NCI-H82 (cell line): ENCODE results near the gene CPSF2.

Experiments
- DNase-seq: peaks from one replicate; lab custom pipeline; 2025; lab: John Stamatoyannopoulos, UW

The CPSF2 gene

GRCh38 chr14:92121670-92122350, at the start of gene CPSF2, which contains the start of gene NDUFB1:
CPSF2 (plus strand) TSS chr14:92121969; CDS start chr14:92130985, 9,016 bp downstream.
NDUFB1 (minus strand) TSS chr14:92121706; CDS start chr14:92117637, 4,069 bp downstream.
- DNase-seq = peak; percentile 85

GRCh38 chr14:92074555-92074954, 47.2 kb upstream of the CPSF2 start:
- DNase-seq = no peak

GRCh38 chr14:92088494-92088893, 33.3 kb upstream of the CPSF2 start:
- no peak for DNase-seq

GRCh38 chr14:92093320-92093719, 28.4 kb upstream of the CPSF2 start:
- DNase-seq = peak; percentile 11

GRCh38 chr14:92099802-92100201, 22.0 kb upstream of the CPSF2 start:
- DNase-seq = no peak

- DNase-seq = no peak
Measured at GRCh38 chr14:92103363-92103989, 18.3 kb upstream of the CPSF2 start.

GRCh38 chr14:92105073-92105892, 16.5 kb upstream of the CPSF2 start:
- no peak for DNase-seq

- DNase-seq = no peak
Measured at GRCh38 chr14:92105893-92106142, 16.0 kb upstream of the CPSF2 start.

- DNase-seq = peak; percentile 98
Measured at GRCh38 chr14:92106143-92106926, 15.4 kb upstream of the CPSF2 start, which contains the start of gene ATXN3. ATXN3 (minus strand) TSS chr14:92106582; CDS start chr14:92106552, 30 bp downstream.

GRCh38 chr14:92108345-92109254, 13.2 kb upstream of the CPSF2 start:
- DNase-seq = no peak

GRCh38 chr14:92109490-92109889, 12.3 kb upstream of the CPSF2 start:
- no peak for DNase-seq

GRCh38 chr14:92121207-92121669, 531 bp upstream of the CPSF2 start:
- DNase-seq = peak; percentile 38

- DNase-seq = peak; percentile 58
Measured at GRCh38 chr14:92122351-92122677, 545 bp downstream of the CPSF2 start.

- DNase-seq = no peak
Measured at GRCh38 chr14:92122761-92123160, 992 bp downstream of the CPSF2 start.

GRCh38 chr14:92134456-92134855, 12.7 kb downstream of the CPSF2 start:
- no peak for DNase-seq

- peak; percentile 47 for DNase-seq
Measured at GRCh38 chr14:92135269-92135668, 13.5 kb downstream of the CPSF2 start.

- DNase-seq = no peak
Measured at GRCh38 chr14:92143309-92143708, 21.5 kb downstream of the CPSF2 start.

- DNase-seq = no peak
Measured at GRCh38 chr14:92143962-92144361, 22.2 kb downstream of the CPSF2 start.

GRCh38 chr14:92144708-92145107, 22.9 kb downstream of the CPSF2 start:
- no peak for DNase-seq

- no peak for DNase-seq
Measured at GRCh38 chr14:92153581-92153980, 31.8 kb downstream of the CPSF2 start.
